HG03097 (cell line): Measurements from ENCODE around the gene CMTM3.
"Not testable (repeated sequence)": the region's sequence is repeated elsewhere in the genome, so short reads cannot be mapped to it uniquely, and the experiment has no call there.

ENCODE experiments used
- ATAC-seq: cut with Tn5 transposase; IDR thresholded peaks from one replicate; pipeline ENCODE4 v1.9.1; 2021; ENCODE audit not compliant: unreplicated experiment, low FRiP score

The CMTM3 gene

GRCh38 chr16:66608241-66609138 is 4.0 kb downstream of the CMTM3 start:
- no peak for ATAC-seq

DNA sequence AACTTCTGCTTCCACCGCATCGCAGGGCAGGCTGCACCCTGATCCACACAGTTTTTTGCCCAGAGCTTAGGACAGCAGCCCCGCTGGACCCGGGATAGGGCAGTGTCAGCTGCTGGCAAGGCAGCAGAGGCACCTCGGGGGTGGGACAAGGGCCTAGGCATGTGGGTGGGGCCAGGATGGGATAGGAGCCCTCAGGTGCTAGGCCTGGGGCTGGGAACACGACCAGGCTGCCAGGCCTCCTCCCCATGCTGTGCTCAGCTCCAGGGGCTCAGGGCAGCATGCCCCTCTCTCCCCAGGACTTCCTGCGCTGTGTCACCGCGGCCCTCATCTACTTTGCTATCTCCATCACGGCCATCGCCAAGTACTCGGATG is 4.6 kb downstream of the CMTM3 start:
- no peak for ATAC-seq

DNA sequence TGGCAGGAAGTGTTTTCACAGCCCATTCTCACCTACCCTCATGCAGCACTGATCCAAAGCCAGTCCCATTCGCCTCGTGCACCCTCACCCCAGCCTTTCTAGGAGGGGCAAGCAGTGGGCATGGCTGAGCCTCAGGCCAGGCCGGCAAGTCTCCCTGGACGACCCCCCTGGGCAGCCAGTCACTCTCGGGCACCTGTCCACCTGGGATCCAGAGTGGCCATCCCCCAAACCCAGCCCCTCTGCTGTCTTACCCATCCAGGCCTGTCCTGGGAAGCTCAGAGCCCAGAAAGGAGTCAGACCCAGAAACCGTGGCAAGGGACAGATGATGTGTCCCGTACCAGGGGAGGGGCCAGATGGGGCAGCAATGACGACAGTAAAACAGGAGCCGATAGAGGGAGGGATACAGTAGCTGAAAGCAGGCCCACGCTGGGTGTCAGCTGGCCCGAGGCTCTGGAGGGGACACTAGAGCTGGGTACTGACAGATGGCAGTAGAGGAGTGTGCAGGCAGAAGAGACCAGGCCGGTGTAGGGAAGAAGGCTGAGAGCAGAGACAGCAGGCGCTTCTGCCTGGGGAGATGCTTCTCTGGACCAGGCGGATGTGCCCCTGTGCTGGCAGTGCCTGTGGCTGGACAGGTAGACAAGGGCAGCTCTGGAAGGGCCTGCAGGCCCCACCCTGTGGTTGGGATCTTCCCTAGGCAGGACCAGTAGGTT is 5.8 kb downstream of the CMTM3 start:
- no peak for ATAC-seq

DNA sequence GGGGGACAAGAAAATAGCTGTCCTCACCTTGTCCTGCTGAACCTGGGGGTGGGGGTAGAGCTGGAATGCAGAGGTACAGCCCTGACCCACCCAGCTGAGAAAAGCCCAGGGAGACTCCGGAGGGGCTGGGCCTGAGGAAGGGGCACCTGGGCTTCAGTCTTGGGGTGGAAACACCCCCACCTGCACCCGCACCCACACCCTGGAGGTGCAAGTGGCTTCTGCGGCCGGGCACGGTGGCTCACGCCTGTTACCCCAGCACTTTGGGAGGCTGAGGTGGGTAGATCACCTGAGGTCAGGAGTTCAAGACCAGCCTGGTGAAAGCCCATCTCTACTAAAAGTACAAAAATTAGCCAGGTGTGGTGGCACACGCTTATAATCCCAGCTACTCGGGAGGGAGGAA is 7.4 kb downstream of the CMTM3 start:
- ATAC-seq, result not testable (repeated sequence)

GRCh38 chr16:66612422-66612821 is 7.9 kb downstream of the CMTM3 start:
- no peak for ATAC-seq

DNA sequence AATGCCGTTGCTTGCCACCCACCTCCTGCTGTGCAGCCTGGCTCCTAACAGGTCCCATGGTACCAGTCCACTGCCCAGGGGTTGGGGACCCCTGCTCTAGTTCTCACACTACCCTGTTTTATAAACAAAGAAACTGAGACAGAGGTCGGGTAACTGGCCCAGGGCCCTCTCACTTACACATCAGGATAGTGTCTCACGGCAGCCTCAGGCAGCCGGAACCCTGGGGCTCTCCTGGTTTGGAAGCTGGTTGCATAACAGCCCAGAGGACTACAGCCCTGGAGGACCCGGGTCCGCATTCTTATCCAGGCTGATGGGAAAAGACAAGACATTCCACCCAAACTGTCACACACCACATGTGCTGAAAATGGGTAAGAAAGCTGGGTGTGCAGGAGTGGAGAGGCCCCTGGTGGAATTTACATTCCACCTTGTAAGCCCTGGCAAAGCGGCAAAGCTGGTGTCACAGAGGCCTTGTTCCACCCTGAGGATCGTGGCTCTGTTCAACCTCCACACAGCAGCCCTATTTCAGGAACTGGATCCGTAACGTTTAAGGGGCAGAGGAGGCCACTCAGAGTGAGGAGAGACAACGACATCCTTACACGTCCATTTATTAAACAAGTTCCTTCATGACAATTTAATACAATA is 9.8 kb downstream of the CMTM3 start:
- no peak for ATAC-seq

DNA sequence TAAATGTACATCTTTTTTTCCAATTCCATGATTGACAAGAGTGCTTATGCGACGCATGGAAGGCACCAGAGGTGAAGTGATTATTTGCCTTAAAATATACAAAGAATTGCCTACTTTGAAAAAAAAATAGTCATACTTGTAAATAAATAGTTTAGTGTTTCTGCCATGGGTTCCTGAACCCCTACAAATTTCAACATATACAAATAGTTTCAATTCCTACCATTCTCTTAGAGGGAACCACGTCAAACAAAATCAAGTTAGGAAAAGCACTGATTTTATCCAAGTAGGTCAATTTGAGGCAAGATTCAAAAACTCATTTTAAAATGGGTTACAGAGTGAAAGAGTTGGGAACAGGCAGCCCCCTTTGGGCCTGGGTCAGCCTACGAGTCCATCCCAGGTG is 11.7 kb downstream of the CMTM3 start:
- ATAC-seq, result no peak

- ATAC-seq, result no peak
These were observed 12.1 kb downstream of the CMTM3 start for GRCh38 chr16:66616592-66616991.

GRCh38 chr16:66617010-66617434 is 12.5 kb downstream of the CMTM3 start:
- no peak for ATAC-seq

GRCh38 chr16:66617728-66618127 is 13.2 kb downstream of the CMTM3 start:
- no peak for ATAC-seq

- ATAC-seq, result no peak
These were observed 14.3 kb downstream of the CMTM3 start for GRCh38 chr16:66618588-66619375.

DNA sequence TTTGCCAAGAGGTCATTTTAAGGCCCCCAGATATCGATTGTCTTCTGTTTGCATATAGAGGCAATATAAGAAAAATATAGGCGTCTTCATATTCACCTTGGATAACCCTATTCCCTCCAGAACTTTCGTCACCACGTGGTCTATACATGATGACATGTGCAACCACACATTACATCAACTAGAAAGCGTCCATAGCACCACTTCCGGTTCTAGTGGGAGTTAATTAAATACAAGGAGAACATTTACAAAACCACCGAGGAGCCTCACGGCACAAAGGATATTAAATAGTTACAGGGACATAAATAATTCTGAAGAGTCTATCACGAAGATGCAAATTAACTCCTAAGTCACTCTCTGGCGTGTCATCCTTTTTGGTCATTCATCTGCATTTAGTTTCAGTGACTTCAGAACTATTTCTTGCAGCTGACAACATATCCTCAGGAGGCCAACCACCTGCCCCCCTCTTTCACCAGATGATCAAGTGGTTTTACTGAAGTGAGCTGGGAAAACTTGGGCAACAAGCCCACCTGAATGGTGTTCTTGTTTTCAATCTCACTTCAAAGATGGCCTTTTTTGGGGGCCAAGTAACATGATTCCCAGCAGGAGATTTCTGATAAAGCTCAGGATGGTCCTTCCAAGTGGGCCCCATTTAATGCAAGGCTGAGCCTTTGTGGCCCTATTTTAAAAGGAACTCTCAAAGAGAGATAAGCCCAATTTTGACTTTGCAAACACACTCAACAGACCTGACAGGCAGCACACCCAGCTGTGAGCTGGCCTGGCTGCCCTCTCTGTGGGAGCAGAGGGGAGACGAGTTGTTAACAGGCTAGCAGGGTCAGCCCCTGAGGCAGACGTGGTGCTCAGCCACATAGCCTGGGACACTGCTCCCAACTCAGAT is 15.3 kb downstream of the CMTM3 start:
- ATAC-seq, result no peak

DNA sequence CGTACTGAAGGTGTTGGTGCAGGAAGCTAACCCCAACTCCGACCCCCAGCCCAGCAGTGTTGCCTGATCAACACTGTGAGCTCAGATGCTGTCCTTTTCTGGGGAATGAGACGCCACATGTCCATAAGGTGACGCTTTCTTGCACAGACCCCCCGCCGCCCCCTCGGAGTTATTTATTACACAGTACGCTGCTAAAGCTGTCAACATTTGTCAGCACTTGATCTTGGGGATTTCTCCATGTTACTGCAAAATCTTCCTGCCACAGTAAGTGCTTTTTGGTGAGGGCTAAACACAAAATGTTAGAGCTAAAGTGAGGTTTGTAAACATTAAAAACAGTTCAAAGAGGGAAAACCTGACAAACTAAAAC is 15.9 kb downstream of the CMTM3 start:
- ATAC-seq, result no peak

DNA sequence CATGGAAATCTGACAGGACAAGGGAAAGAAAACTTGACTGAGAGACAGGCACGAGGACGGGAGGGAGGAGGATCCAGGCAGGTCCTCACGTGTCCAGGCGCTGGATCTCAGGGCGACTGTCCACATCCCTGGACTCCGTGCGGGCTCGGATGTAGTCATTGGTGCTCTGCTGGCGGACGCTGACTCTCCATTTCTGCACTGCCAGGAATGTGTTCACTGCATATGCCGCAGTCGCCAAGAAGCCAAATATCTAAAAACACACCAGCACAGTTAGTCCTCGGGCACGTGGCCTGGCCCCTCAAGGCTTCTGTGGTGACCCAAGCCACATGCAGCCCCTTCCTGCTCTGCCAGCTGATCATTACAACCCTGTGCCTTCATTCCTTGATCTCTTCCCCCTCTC is 17.5 kb downstream of the CMTM3 start:
- ATAC-seq, result no peak

DNA sequence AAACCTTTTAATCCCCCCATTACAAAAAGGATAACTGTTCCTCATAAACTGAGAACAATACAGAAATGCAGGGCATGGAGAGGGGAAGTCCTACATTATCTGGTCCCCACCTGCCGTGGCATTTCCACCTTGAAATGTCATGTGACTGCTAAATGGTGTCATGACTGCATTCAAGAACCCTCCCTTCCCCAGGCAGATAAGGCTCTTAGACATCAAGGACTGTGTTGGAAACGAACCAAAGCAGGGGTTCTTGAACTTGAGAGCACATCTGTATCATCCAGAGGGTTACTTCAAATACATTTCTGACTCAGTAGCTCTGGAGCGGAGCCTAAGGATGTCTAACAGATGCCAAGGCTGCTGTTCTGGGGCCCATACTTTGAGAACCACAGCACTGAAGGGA is 18.4 kb downstream of the CMTM3 start:
- no peak for ATAC-seq

GRCh38 chr16:66623755-66624154 is 19.3 kb downstream of the CMTM3 start:
- ATAC-seq, result no peak

GRCh38 chr16:66627611-66628378 is 23.3 kb downstream of the CMTM3 start:
- not testable (repeated sequence) for ATAC-seq

DNA sequence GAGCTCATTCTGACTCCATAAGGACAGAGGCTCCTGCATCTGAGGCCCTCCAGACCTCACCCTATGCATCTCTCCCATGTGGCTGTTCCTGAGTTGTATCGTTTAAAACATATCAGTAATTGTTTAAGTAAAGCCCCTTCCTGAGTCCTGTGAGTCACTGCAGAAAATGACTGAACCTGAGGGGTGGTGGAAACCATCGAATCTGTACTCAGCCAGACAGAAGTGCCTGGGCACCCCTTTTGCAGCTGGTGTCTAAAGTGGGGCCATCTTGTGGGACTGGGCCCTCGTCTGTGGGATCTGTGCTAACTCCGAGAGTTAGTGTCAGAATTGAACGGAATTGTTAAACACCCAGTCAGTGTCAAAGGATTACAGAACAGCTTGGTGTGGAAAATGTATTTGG is 25.4 kb downstream of the CMTM3 start:
- ATAC-seq, result no peak
